ENCODE data around the gene MACROH2A2. TPM values are rescaled to one million over a fixed set of nuclear protein-coding genes. Genes with fewer than 3 reads are reported as not detected.

The MACROH2A2 gene
- total and polyA plus RNA-seq, 2 of the 13 experiments (the other 11 are each of a cell fraction or from before 2014, with no cell fraction given): 9.8 to 43.1 TPM

- peak; percentile 68; the same call in 1 of the 2 replicates for TF ChIP-seq ARID4A (CRISPR knock-in tag; IDR thresholded peaks at IDR 0.05; ENCODE audit: borderline replicate concordance)
- no peak for TF ChIP-seq ZNF614 (CRISPR knock-in tag; IDR thresholded peaks at IDR 0.05; ENCODE audit: borderline replicate concordance)
- TF ChIP-seq KMT2B (CRISPR knock-in tag; IDR thresholded peaks at IDR 0.05): no peak
- TF ChIP-seq AKAP8 (CRISPR knock-in tag; IDR thresholded peaks at IDR 0.05): peak; percentile 56; the same call in 1 of the 2 replicates
- TF ChIP-seq SRSF9 (IDR thresholded peaks at IDR 0.05; ENCODE audit: borderline replicate concordance, insufficient read depth, low read depth, low read length, poor library complexity, severe bottlenecking): no peak
- no peak for TF ChIP-seq ZNF567 (CRISPR knock-in tag; IDR thresholded peaks at IDR 0.05; ENCODE audit: borderline replicate concordance)
- no peak for TF ChIP-seq NR1H2 (CRISPR knock-in tag; IDR thresholded peaks at IDR 0.05; ENCODE audit: borderline replicate concordance, low read depth)
- TF ChIP-seq ZNF274 (CRISPR knock-in tag; IDR thresholded peaks at IDR 0.05): 0 out of 2 replicates have a peak, but pooled peaks have one; percentile 49
- peak; percentile 55 for TF ChIP-seq THAP11 (CRISPR knock-in tag; IDR thresholded peaks at IDR 0.05)
- no peak for TF ChIP-seq PBX2 (CRISPR knock-in tag; IDR thresholded peaks at IDR 0.05)
- TF ChIP-seq ZMYM4 (CRISPR knock-in tag; IDR thresholded peaks at IDR 0.05): peak; percentile 82
- peak; percentile 73; the same call in 1 of the 2 replicates for TF ChIP-seq MEF2D (CRISPR knock-in tag; IDR thresholded peaks at IDR 0.05)
- TF ChIP-seq SRF (IDR thresholded peaks at IDR 0.05; ENCODE audit: low read depth, low read length): no peak
- peak; percentile 75; the same call in 1 of the 2 replicates for TF ChIP-seq POGZ (CRISPR knock-in tag; IDR thresholded peaks at IDR 0.05)
- TF ChIP-seq DR1 (CRISPR knock-in tag; IDR thresholded peaks at IDR 0.05): no peak
- TF ChIP-seq ZFP41 (CRISPR knock-in tag; IDR thresholded peaks at IDR 0.05; ENCODE audit: borderline replicate concordance): no peak
- TF ChIP-seq POLR2AphosphoS2 (IDR thresholded peaks at IDR 0.05; ENCODE audit: low read depth, low read length): peak; percentile 80; the same call in 1 of the 2 replicates
- TF ChIP-seq MYC (CRISPR knock-in tag; IDR thresholded peaks at IDR 0.05; ENCODE audit: borderline replicate concordance): 0 out of 2 replicates have a peak, but pooled peaks have one; percentile 49
- no peak for TF ChIP-seq SNAPC2 (CRISPR knock-in tag; IDR thresholded peaks at IDR 0.05)
- 0 out of 2 replicates have a peak, but pooled peaks have one; percentile 81 for TF ChIP-seq CREB3 (CRISPR knock-in tag; IDR thresholded peaks at IDR 0.05)
- TF ChIP-seq ZNF607 (CRISPR knock-in tag; IDR thresholded peaks at IDR 0.05; ENCODE audit: borderline replicate concordance): peak; percentile 81; the same call in 1 of the 2 replicates
- no peak for TF ChIP-seq ZMAT5 (CRISPR knock-in tag; IDR thresholded peaks at IDR 0.05; ENCODE audit: borderline replicate concordance, low read depth)
These were observed 56.6 kb downstream of the MACROH2A2 start (continued) for GRCh38 chr10:70109064-70109729.
